Measurements from ENCODE around the gene ZNF839.

DNA sequence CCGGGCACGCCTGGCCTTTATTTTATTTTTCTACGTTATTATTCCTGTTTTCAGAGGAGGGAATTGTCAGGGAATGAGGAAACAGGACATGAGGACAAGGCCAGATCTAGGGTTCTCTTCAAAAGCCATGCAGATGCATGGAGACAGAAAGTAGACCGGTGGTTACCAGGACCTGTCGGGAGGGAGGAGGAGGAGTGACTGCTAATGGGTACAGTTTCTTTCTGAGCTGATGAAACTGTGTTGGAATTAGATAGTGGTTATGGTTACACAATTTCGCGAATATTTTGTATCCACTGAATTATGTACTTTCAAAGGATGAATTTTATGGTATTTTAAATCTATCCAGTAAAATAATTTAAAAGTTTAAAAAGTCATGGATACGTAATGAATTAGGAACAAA, 11.3 kb downstream of the ZNF839 start:
- no peak for TF ChIP-seq HDGF (IDR thresholded peaks at IDR 0.05; ENCODE audit: borderline replicate concordance)
- no peak for TF ChIP-seq L3MBTL2 (conservative IDR thresholded peaks at IDR 0.05)
- TF ChIP-seq BHLHE40 (IDR thresholded peaks at IDR 0.05; ENCODE audit: borderline replicate concordance) = no peak
- TF ChIP-seq SP1 (IDR thresholded peaks at IDR 0.05) = no peak
- TF ChIP-seq TARDBP (IDR thresholded peaks at IDR 0.05) = no peak
- TF ChIP-seq, protein P1, sequence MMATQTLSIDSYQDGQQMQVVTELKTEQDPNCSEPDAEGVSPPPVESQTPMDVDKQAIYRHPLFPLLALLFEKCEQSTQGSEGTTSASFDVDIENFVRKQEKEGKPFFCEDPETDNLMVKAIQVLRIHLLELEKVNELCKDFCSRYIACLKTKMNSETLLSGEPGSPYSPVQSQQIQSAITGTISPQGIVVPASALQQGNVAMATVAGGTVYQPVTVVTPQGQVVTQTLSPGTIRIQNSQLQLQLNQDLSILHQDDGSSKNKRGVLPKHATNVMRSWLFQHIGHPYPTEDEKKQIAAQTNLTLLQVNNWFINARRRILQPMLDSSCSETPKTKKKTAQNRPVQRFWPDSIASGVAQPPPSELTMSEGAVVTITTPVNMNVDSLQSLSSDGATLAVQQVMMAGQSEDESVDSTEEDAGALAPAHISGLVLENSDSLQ (IDR thresholded peaks at IDR 0.05) = no peak
- no peak for TF ChIP-seq SUZ12 (IDR thresholded peaks at IDR 0.05)

Data from HEK293T (cell line).